HCT116 (cell line): Measurements from ENCODE around the gene NUP210.

Experiments used
- CEBPB ChIP-seq: IDR thresholded peaks from 2 replicates; pipeline ENCODE4 v1.6.1; 2012; ENCODE audit warnings: low read depth
- CTCF ChIP-seq, 3 experiments: fragments of 200-600 bp in 1 of 3; sonication (generic) in 1 of 3; IDR thresholded peaks in 2 of 3; conservative IDR thresholded peaks in 1 of 3; 2 replicates each; pipeline ENCODE4 v1.5.1; 2012 to 2017; ENCODE audit warnings: low read depth in 2 of 3, low read length in 2 of 3, antibody characterized with exemption in 1 of 3, borderline replicate concordance in 1 of 3, control low read depth in 1 of 3, mild to moderate bottlenecking in 1 of 3, mixed read lengths in 1 of 3, mixed run types in 1 of 3, moderate library complexity in 1 of 3; ENCODE audit not compliant: insufficient read depth in 1 of 3
- EGR1 ChIP-seq: IDR thresholded peaks from 2 replicates; pipeline ENCODE4 v1.6.1; 2012; ENCODE audit warnings: low read depth
- EZH2phosphoT487 ChIP-seq: fragments of 200-600 bp; IDR thresholded peaks from 2 replicates; pipeline ENCODE4 v1.6.1; 2018; ENCODE audit warnings: antibody characterized with exemption, borderline replicate concordance
- POLR2A ChIP-seq: IDR thresholded peaks from 2 replicates; pipeline ENCODE4 v1.7.0; 2011; ENCODE audit warnings: borderline replicate concordance; ENCODE audit not compliant: insufficient read depth, insufficient read length; ENCODE audit errors: extremely low read depth
- POLR2AphosphoS5 ChIP-seq: IDR thresholded peaks from 2 replicates; pipeline ENCODE4 v1.6.1; 2011; ENCODE audit warnings: mild to moderate bottlenecking, low read depth, low read length, moderate library complexity
- YY1 ChIP-seq: IDR thresholded peaks from 2 replicates; pipeline ENCODE4 v1.6.1; 2011; ENCODE audit warnings: low read length, low read depth, moderate library complexity, mild to moderate bottlenecking; ENCODE audit not compliant: insufficient replicate concordance; ENCODE audit errors: extremely low read depth

GRCh38 chr3:13362551-13362950 lies 57.6 kb downstream of the NUP210 start:
- TF ChIP-seq EGR1, result no peak
- no peak for TF ChIP-seq POLR2AphosphoS5
- no peak for TF ChIP-seq EZH2phosphoT487
- no peak for TF ChIP-seq CTCF (IDR thresholded peaks at IDR 0.05 in 2 of 3, conservative IDR thresholded peaks at IDR 0.05 in 1 of 3; ENCODE audit: borderline replicate concordance in 1 of 3, insufficient read depth in 1 of 3, low read depth in 2 of 3, low read length in 2 of 3)
- TF ChIP-seq POLR2A, result no peak
- no peak for TF ChIP-seq YY1
- no peak for TF ChIP-seq CEBPB
